Measurements from ENCODE around the gene PLCL2.
"Not testable (repeated sequence)": the region's sequence is repeated elsewhere in the genome, so short reads cannot be mapped to it uniquely, and the experiment has no call there.

The PLCL2 gene

GRCh38 chr3:17081520-17081919, 196.8 kb downstream of the PLCL2 start:
- DNase-seq = no peak

GRCh38 chr3:17087509-17087908, 202.8 kb downstream of the PLCL2 start:
- in situ Hi-C loops (cut with MboI; ENCODE audit: low pct_unique_long_range_greater_than_20kb, low sequenced_read_pairs) = no loop called here
- no peak for DNase-seq

More at GRCh38 chr3:17081520-17081919, 196.8 kb downstream of the PLCL2 start:
- in situ Hi-C loops (cut with MboI; ENCODE audit: low pct_unique_long_range_greater_than_20kb, low sequenced_read_pairs) = no loop called here

- in situ Hi-C loops (cut with MboI; ENCODE audit: low pct_unique_long_range_greater_than_20kb, low sequenced_read_pairs) = no loop called here
- DNase-seq = no peak
Observed at GRCh38 chr3:17088017-17088416, 203.3 kb downstream of the PLCL2 start.

- in situ Hi-C loops (cut with MboI; ENCODE audit: low pct_unique_long_range_greater_than_20kb, low sequenced_read_pairs) = no loop called here
- no peak for DNase-seq
Observed at GRCh38 chr3:17088602-17089313, 204.0 kb downstream of the PLCL2 start.

- DNase-seq = no peak
- in situ Hi-C loops (cut with MboI; ENCODE audit: low pct_unique_long_range_greater_than_20kb, low sequenced_read_pairs) = no loop called here
Observed at GRCh38 chr3:17089314-17089700, 204.6 kb downstream of the PLCL2 start.

GRCh38 chr3:17090280-17090983, 205.7 kb downstream of the PLCL2 start:
- in situ Hi-C loops (cut with MboI; ENCODE audit: low pct_unique_long_range_greater_than_20kb, low sequenced_read_pairs) = no loop called here
- DNase-seq = no peak

- in situ Hi-C loops (cut with MboI; ENCODE audit: low pct_unique_long_range_greater_than_20kb, low sequenced_read_pairs) = no loop called here
- no peak for DNase-seq
Observed at GRCh38 chr3:17091910-17092582, 207.3 kb downstream of the PLCL2 start.

GRCh38 chr3:17092583-17092933, 207.8 kb downstream of the PLCL2 start:
- DNase-seq = peak; percentile 19
- in situ Hi-C loops (cut with MboI; ENCODE audit: low pct_unique_long_range_greater_than_20kb, low sequenced_read_pairs) = no loop called here

- in situ Hi-C loops (cut with MboI; ENCODE audit: low pct_unique_long_range_greater_than_20kb, low sequenced_read_pairs) = no loop called here
- DNase-seq = no peak
Observed at GRCh38 chr3:17094551-17094950, 209.8 kb downstream of the PLCL2 start.

- in situ Hi-C loops (cut with MboI; ENCODE audit: low pct_unique_long_range_greater_than_20kb, low sequenced_read_pairs) = no loop called here
- DNase-seq = no peak
Observed at GRCh38 chr3:17103579-17103978, 218.8 kb downstream of the PLCL2 start.

- DNase-seq; in situ Hi-C loops (cut with MboI; ENCODE audit: low pct_unique_long_range_greater_than_20kb, low sequenced_read_pairs): not testable (repeated sequence)
Observed at GRCh38 chr3:17106801-17107200, 222.0 kb downstream of the PLCL2 start.

- in situ Hi-C loops (cut with MboI; ENCODE audit: low pct_unique_long_range_greater_than_20kb, low sequenced_read_pairs) = no loop called here
- DNase-seq = peak; percentile 48
Observed at GRCh38 chr3:17110660-17111396, 226.1 kb downstream of the PLCL2 start.

GRCh38 chr3:17111586-17111985, 226.8 kb downstream of the PLCL2 start:
- DNase-seq = no peak
- in situ Hi-C loops (cut with MboI; ENCODE audit: low pct_unique_long_range_greater_than_20kb, low sequenced_read_pairs) = no loop called here

GRCh38 chr3:17115186-17115585, 230.4 kb downstream of the PLCL2 start:
- no peak for DNase-seq
- in situ Hi-C loops (cut with MboI; ENCODE audit: low pct_unique_long_range_greater_than_20kb, low sequenced_read_pairs) = no loop called here

- in situ Hi-C loops (cut with MboI; ENCODE audit: low pct_unique_long_range_greater_than_20kb, low sequenced_read_pairs) = no loop called here
Observed at GRCh38 chr3:17116007-17116600, 231.3 kb downstream of the PLCL2 start.

GRCh38 chr3:17118771-17119170, 234.0 kb downstream of the PLCL2 start:
- DNase-seq = no peak
- in situ Hi-C loops (cut with MboI; ENCODE audit: low pct_unique_long_range_greater_than_20kb, low sequenced_read_pairs) = no loop called here

More at GRCh38 chr3:17116007-17116600, 231.3 kb downstream of the PLCL2 start:
- no peak for DNase-seq

- in situ Hi-C loops (cut with MboI; ENCODE audit: low pct_unique_long_range_greater_than_20kb, low sequenced_read_pairs) = no loop called here
- no peak for DNase-seq
Observed at GRCh38 chr3:17119201-17120072, 234.7 kb downstream of the PLCL2 start.

- in situ Hi-C loops (cut with MboI; ENCODE audit: low pct_unique_long_range_greater_than_20kb, low sequenced_read_pairs) = no loop called here
- no peak for DNase-seq
Observed at GRCh38 chr3:17120115-17120514, 235.4 kb downstream of the PLCL2 start.
